ENCODE measurements around the gene SLK.

The SLK gene

DNA sequence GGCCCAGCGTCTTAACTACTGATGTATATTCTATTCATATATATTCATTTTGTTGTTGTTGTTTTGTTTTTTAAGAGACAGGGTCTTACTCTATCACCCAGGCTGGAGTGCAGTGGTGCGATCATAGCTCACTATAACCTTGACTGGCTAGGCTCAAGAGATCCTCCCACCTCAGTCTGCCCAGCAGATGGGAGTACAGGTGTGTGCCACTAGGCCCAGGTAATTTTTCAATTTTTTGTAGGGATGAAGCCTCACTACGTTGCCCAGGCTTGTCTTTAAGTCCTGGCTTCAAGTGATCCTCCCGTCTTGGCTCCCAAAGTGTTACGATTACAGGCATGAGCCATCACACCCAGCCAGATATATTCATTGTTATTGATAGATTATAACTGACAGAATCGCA is 36.1 kb upstream of the SLK start:
- TF ChIP-seq, protein P1, sequence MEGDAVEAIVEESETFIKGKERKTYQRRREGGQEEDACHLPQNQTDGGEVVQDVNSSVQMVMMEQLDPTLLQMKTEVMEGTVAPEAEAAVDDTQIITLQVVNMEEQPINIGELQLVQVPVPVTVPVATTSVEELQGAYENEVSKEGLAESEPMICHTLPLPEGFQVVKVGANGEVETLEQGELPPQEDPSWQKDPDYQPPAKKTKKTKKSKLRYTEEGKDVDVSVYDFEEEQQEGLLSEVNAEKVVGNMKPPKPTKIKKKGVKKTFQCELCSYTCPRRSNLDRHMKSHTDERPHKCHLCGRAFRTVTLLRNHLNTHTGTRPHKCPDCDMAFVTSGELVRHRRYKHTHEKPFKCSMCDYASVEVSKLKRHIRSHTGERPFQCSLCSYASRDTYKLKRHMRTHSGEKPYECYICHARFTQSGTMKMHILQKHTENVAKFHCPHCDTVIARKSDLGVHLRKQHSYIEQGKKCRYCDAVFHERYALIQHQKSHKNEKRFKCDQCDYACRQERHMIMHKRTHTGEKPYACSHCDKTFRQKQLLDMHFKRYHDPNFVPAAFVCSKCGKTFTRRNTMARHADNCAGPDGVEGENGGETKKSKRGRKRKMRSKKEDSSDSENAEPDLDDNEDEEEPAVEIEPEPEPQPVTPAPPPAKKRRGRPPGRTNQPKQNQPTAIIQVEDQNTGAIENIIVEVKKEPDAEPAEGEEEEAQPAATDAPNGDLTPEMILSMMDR (IDR thresholded peaks at IDR 0.05; ENCODE audit: low read depth, low read length) = no peak
- no peak overlapping the region for H3K4me3 ChIP-seq (replicated peaks in 1 of 2; ENCODE audit: low read depth in 2 of 2, low read length in 2 of 2)
- no peak for DNase-seq (ENCODE audit: low read depth in 2 of 2)

DNA sequence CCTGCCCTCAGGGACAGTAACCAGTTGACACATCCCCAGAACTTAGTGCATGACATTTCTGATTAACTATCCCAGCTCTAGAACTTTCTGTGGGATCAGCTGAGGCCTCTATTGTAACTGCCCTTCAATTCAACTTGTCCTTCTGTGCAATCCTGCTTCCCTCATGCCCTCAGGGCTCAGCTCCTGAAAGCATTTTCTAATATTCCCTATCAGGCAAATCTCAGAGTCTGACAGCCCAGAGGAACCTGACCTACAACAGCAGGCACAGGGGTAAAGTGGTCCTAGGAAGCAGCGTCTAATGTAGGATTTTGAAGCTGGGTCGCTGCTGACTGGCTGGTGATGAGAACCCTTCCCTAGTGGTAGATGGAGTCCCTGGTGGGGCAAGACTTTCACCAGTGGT is 35.3 kb upstream of the SLK start:
- TF ChIP-seq, protein P1 (IDR thresholded peaks at IDR 0.05; ENCODE audit: low read depth, low read length) = no peak
- H3K4me3 ChIP-seq (replicated peaks in 1 of 2; ENCODE audit: low read depth in 2 of 2, low read length in 2 of 2) = no peak overlapping the region
- no peak for DNase-seq (ENCODE audit: low read depth in 2 of 2)

DNA sequence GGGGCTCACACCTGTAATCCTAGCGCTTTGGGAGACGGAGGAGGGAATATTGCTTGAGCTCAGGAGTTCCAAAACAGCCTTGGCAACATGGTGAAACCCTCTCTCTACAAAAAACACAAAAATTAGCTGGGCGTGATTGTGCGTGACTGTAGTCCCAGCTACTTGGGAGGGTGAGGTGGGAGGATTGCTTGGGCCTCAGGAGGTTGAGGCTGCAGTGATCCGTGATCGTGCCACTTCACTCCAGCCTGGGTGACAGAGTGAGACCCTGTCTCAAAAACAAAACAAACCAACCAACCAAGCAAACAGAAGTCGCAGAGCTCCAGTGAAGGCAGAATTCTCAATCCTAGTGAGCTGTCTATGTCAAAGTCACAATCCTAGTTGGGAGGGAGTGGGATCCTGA is 34.7 kb upstream of the SLK start:
- no peak for DNase-seq (ENCODE audit: low read depth in 2 of 2)
- TF ChIP-seq, protein P1 (IDR thresholded peaks at IDR 0.05; ENCODE audit: low read depth, low read length) = no peak

DNA sequence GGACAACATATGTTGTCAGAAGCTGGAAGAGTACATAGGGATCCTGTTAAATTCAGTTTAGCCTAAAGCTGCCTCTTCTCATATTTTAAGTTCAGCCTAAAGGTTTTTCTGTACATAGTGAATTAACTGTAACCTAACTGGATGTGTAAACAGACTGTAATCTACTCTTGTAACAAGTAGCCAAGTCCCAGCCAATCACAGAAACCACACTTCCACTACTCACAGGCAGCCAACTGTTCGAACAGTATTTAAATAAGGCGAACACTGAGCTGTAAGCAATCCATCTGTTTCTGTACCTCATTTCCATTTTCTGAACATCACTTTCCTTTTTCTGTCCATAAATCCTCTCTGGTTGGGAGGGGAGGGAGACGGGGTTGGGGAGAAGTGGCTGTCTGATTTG is 34.0 kb upstream of the SLK start:
- TF ChIP-seq, protein P1 (IDR thresholded peaks at IDR 0.05; ENCODE audit: low read depth, low read length) = no peak
- DNase-seq (ENCODE audit: low read depth in 2 of 2) = no peak
- no peak overlapping the region for H3K4me3 ChIP-seq (replicated peaks in 1 of 2; ENCODE audit: low read depth in 2 of 2, low read length in 2 of 2)

More for the DNA sequence above, 34.7 kb upstream of the SLK start:
- no peak overlapping the region for H3K4me3 ChIP-seq (replicated peaks in 1 of 2; ENCODE audit: low read depth in 2 of 2, low read length in 2 of 2)

DNA sequence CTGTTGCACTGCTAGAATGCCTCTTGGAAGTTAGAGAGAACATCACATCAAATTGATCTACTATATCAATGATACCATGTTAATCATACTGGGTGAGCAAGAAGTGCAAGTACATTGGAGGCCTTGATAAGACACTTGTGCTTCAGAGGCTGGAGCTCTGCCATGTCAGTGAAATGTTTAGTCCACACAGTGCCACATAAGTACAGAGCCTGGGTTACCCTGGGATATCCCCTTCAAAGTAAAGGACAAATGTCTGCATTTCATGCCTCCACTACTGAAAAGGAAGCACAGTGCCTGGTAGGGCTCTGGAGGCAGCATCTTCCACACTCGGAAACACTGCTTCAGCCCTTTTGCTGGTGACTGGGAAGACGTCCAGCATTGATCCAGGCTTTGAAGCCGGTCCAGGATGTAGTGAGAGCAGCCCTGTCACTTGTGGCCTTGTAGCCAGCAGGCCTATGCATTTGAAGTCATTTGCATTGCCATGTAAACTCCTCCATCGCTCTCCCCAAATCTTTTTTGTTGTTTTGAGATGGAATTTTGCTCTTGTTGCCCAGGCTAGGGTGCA is 33.3 kb upstream of the SLK start:
- peak in 1 of 2 donors; percentile 10 for DNase-seq (ENCODE audit: low read depth in 2 of 2)
- TF ChIP-seq, protein P1 (IDR thresholded peaks at IDR 0.05; ENCODE audit: low read depth, low read length) = no peak
- no peak overlapping the region for H3K4me3 ChIP-seq (replicated peaks in 1 of 2; ENCODE audit: low read depth in 2 of 2, low read length in 2 of 2)

DNA sequence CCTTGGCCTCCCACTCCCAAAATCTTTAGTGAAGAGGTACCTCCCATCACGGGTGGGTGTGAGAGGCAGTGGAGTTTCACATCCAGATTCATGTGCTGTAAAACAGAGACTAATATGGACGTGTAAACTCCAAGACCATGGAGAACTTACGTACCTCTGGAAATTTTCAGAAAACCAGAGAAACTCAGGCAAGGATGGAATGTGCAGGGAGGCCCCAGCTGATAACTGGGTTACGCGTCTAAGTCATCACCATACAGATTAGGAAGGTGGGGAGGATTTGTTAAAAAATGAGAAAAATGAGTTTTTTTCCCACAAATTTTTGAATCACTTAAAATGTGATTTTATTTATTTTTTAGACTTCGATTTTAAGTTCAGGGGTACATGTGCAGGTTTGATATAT is 32.6 kb upstream of the SLK start:
- TF ChIP-seq, protein P1 (IDR thresholded peaks at IDR 0.05; ENCODE audit: low read depth, low read length) = no peak
- no peak overlapping the region for H3K4me3 ChIP-seq (replicated peaks in 1 of 2; ENCODE audit: low read depth in 2 of 2, low read length in 2 of 2)
- no peak for DNase-seq (ENCODE audit: low read depth in 2 of 2)

DNA sequence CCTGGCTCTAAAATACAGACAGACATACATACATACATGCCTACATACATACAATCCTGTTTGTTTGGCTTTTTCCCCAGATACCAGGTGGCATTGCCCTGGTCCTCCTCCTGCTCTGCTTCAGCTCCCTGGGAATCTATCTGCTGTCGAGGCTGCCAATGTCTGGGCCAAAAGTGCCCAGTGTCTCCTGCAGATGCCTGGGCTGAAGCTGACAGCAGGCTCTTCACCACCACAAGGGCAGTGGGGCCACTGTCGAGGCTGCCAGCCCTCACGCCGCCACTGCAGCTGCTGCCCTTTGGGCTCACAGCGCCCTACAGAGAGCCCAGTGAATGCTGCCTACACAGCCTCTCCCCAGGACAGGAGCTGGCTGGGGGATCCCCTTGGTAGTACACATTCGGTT is 30.9 kb upstream of the SLK start:
- no peak for DNase-seq (ENCODE audit: low read depth in 2 of 2)
- TF ChIP-seq, protein P1 (IDR thresholded peaks at IDR 0.05; ENCODE audit: low read depth, low read length) = no peak
- H3K4me3 ChIP-seq (replicated peaks in 1 of 2; ENCODE audit: low read depth in 2 of 2, low read length in 2 of 2) = no peak overlapping the region

All from cardiac fibroblast (primary cell).